ENCODE measurements around the gene PODXL.

- TF ChIP-seq CTCF (IDR thresholded peaks at IDR 0.05; ENCODE audit: insufficient read depth, low read length, poor library complexity, severe bottlenecking): no peak
- TF ChIP-seq EZH2phosphoT487 (conservative IDR thresholded peaks at IDR 0.05; ENCODE audit: low read length): no peak
These were observed 14.0 kb upstream of the PODXL start for GRCh38 chr7:131570401-131570800.

Measured in SU-DHL-6 (cell line).